HEK293T (cell line): ENCODE results near the gene ULK3.

Experiments
- CTCF ChIA-PET: fragments of 350-600 bp; formaldehyde crosslinking; extraction: SDS; loops from one replicate; lab custom pipeline; 2021; ENCODE audit warnings: antibody characterized with exemption, inconsistent platforms; lab: Yijun Ruan, JAX
- POLR2A ChIA-PET: fragments of 350-600 bp; formaldehyde crosslinking; extraction: SDS; loops from one replicate; lab custom pipeline; 2020; ENCODE audit warnings: antibody characterized with exemption, inconsistent platforms; lab: Yijun Ruan, JAX
- DNase-seq: peaks from one replicate; pipeline ENCODE4 v3.0.0; 2012; ENCODE audit warnings: mixed read lengths; ENCODE audit errors: extremely low spot score
- ARNT ChIP-seq: fragments of 450-650 bp; IDR thresholded peaks from 2 replicates; pipeline ENCODE4 v1.6.1; 2017; ENCODE audit warnings: mild to moderate bottlenecking
- BHLHE40 ChIP-seq: fragments of 450-650 bp; IDR thresholded peaks from 2 replicates; pipeline ENCODE4 v1.6.1; 2016; ENCODE audit warnings: mild to moderate bottlenecking, moderate library complexity, borderline replicate concordance
- CTBP1 ChIP-seq: fragments of 450-650 bp; IDR thresholded peaks from 2 replicates; pipeline ENCODE4 v1.6.1; 2016; ENCODE audit warnings: borderline replicate concordance
- ELF4 ChIP-seq: fragments of 450-650 bp; IDR thresholded peaks from 2 replicates; pipeline ENCODE4 v1.6.1; 2017; ENCODE audit warnings: antibody characterized with exemption
- FOXA1 ChIP-seq: fragments of 450-650 bp; IDR thresholded peaks from 2 replicates; pipeline ENCODE4 v1.6.1; 2016; ENCODE audit warnings: mild to moderate bottlenecking
- FOXK2 ChIP-seq: fragments of 450-650 bp; IDR thresholded peaks from 2 replicates; pipeline ENCODE4 v1.6.1; 2016; ENCODE audit warnings: mild to moderate bottlenecking
- FOXM1 ChIP-seq: fragments of 450-650 bp; IDR thresholded peaks from 2 replicates; pipeline ENCODE4 v1.6.1; 2017; ENCODE audit warnings: mild to moderate bottlenecking, borderline replicate concordance
- HDGF ChIP-seq: fragments of 450-650 bp; IDR thresholded peaks from 2 replicates; pipeline ENCODE4 v1.6.1; 2017; ENCODE audit warnings: antibody characterized with exemption, borderline replicate concordance
- L3MBTL2 ChIP-seq: fragments of 450-650 bp; conservative IDR thresholded peaks from 2 replicates; pipeline ENCODE4 v1.6.1; 2016; ENCODE audit warnings: mild to moderate bottlenecking
- LEF1 ChIP-seq: fragments of 450-650 bp; IDR thresholded peaks from 2 replicates; pipeline ENCODE4 v1.6.1; 2017; ENCODE audit warnings: mild to moderate bottlenecking, borderline replicate concordance
- NFRKB ChIP-seq: fragments of 450-650 bp; IDR thresholded peaks from 2 replicates; pipeline ENCODE4 v1.6.1; 2016; ENCODE audit warnings: mild to moderate bottlenecking, moderate library complexity
- SP1 ChIP-seq: fragments of 450-650 bp; IDR thresholded peaks from 2 replicates; pipeline ENCODE4 v1.6.1; 2017
- SUZ12 ChIP-seq: fragments of 450-650 bp; IDR thresholded peaks from 2 replicates; pipeline ENCODE4 v1.6.1; 2016; ENCODE audit warnings: mild to moderate bottlenecking
- TARDBP ChIP-seq: fragments of 450-650 bp; IDR thresholded peaks from 2 replicates; pipeline ENCODE4 v1.6.1; 2016
- ZNF384 ChIP-seq: fragments of 450-650 bp; IDR thresholded peaks from 2 replicates; pipeline ENCODE4 v1.6.1; 2016
- TF ChIP-seq, protein P1 (sequence below): fragments of 450-650 bp; IDR thresholded peaks from 2 replicates; pipeline ENCODE4 v1.6.1; 2016

Gene ULK3

DNA sequence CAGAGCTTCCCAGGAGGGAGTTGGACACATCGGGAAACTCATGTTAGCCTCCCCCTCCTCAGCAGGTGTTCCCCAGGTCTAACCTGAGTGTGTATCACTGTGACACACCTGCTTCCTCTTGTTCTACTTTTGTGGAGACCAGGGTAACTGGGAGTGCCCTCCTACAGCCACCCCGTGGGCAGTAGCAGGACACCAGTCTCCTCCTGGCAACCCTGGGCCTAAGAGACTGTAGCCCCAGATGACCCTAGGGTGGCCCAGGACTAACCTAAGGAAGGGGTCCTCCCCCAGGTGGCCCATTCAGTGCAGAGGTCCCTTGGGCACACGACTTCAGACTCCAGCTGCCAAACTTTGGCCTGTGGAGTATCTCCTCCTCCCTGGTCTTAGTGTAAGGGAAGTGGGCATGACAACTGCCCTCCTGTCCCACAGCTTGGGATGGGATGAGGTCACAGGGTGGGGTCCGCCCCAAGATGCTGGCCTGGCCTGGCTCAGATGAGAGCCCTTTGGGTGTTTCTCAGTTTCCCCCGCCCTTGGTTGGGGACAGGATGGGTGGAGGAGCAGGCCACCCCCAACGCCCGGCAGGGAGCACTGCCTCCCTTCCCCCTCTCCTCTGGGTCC, 56.3 kb downstream of the ULK3 start:
- no peak for TF ChIP-seq SP1
- no peak for TF ChIP-seq HDGF
- TF ChIP-seq, protein P1, sequence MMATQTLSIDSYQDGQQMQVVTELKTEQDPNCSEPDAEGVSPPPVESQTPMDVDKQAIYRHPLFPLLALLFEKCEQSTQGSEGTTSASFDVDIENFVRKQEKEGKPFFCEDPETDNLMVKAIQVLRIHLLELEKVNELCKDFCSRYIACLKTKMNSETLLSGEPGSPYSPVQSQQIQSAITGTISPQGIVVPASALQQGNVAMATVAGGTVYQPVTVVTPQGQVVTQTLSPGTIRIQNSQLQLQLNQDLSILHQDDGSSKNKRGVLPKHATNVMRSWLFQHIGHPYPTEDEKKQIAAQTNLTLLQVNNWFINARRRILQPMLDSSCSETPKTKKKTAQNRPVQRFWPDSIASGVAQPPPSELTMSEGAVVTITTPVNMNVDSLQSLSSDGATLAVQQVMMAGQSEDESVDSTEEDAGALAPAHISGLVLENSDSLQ = no peak
- TF ChIP-seq FOXK2 = no peak
- TF ChIP-seq BHLHE40 = no peak
- TF ChIP-seq TARDBP = no peak
- no peak for TF ChIP-seq LEF1
- TF ChIP-seq CTBP1 = no peak
- no peak for TF ChIP-seq L3MBTL2
- TF ChIP-seq FOXA1 = no peak
- no peak for TF ChIP-seq ELF4
- no peak for TF ChIP-seq NFRKB
- no peak for TF ChIP-seq SUZ12
- TF ChIP-seq ARNT = no peak
- TF ChIP-seq ZNF384 = no peak
- TF ChIP-seq FOXM1 = no peak
- ChIA-PET POLR2A (interaction anchor here (1.2 to 1.8 kb wide), 2 partner anchors 9 to 168 kb away, joined by 4 to 5 read pairs; no protein-coding TSS in a partner anchor), CTCF (interaction anchor here (0.5 to 3.0 kb wide), 9 partner anchors 9 to 155 kb away, joined by 3 to 43 read pairs (median 4); partner anchors contain the start of gene ULK3)
- DNase-seq = no peak
